Omental fat pad (tissue), 4 donors: Measurements from ENCODE around the gene TMEM19. TPM values are rescaled to one million over a fixed set of nuclear protein-coding genes. Genes with fewer than 3 reads are reported as not detected.

Source experiments
- ATAC-seq: fragments of 150-250 bp; one replicate; pipeline ENCODE4 v1.9.1; 2016; ENCODE audit warnings: mild to moderate bottlenecking, moderate library complexity; ENCODE audit not compliant: low FRiP score
- DNase-seq: peaks from one replicate; pipeline ENCODE4 v3.0.0-alpha.2; 2019; ENCODE audit warnings: low spot score
- CTCF ChIP-seq, 3 donors: fragments of 450-650 bp; IDR thresholded peaks; one replicate each; pipeline ENCODE4 v1.5.1; 2016 to 2017; ENCODE audit warnings: antibody characterized with exemption in 3 of 3, mild to moderate bottlenecking in 3 of 3, moderate library complexity in 2 of 3
- small RNA-seq: library from RNA; depleted of rRNA; stranded (forward); fragments of <200 nt; gene quantifications from one replicate; pipeline ENCODE3, GENCODE V24; 2016
- total RNA-seq, 4 donors: library from RNA; depleted of rRNA; stranded (reverse); fragments of >200 nt; gene quantifications; one replicate each; pipeline ENCODE4 v1.1.0, GENCODE V29; 2016

Gene TMEM19
- total RNA-seq, 4 donors from 2014 or later = 10.3 to 20.0 (median 16.7) TPM

- no peak for DNase-seq
- no peak for TF ChIP-seq CTCF (IDR thresholded peaks at IDR 0.05)
- ATAC-seq = no peak
Measured at GRCh38 chr12:71744522-71745300, 58.8 kb downstream of the TMEM19 start.

- ATAC-seq = peak; percentile 86
- DNase-seq = no peak
- TF ChIP-seq CTCF (IDR thresholded peaks at IDR 0.05) = peak in 1 of 3 donors; percentile 34
Measured at GRCh38 chr12:71746974-71747611, 61.2 kb downstream of the TMEM19 start.

GRCh38 chr12:71748081-71748850 lies 62.4 kb downstream of the TMEM19 start:
- no peak for ATAC-seq
- no peak for DNase-seq
- TF ChIP-seq CTCF (IDR thresholded peaks at IDR 0.05) = no peak

- ATAC-seq = no peak
- TF ChIP-seq CTCF (IDR thresholded peaks at IDR 0.05) = no peak
- no peak for DNase-seq
Measured at GRCh38 chr12:71749666-71750065, 63.8 kb downstream of the TMEM19 start.

GRCh38 chr12:71752891-71753290 lies 67.0 kb downstream of the TMEM19 start:
- TF ChIP-seq CTCF (IDR thresholded peaks at IDR 0.05) = no peak

More at GRCh38 chr12:71752891-71753290, 67.0 kb downstream of the TMEM19 start:
- DNase-seq (no peak), ATAC-seq (no peak)

Small RNA genes lying within 50 kb of the gene (small RNA-seq; reads per million reads assigned to genes)
- not detected for gene RF00560

Other genes with a start within 250 kb of the TMEM19 start
- 1 to 10 TPM in 1 of 4 donors, under 1 TPM in 1, not detected in 2; 0.19 to 2.4 TPM for gene LGR5, start 246.3 kb upstream of the TMEM19 start, total RNA-seq
- 100 to 1,000 TPM in 1 of 4 donors, 10 to 100 TPM in 3; 54.6 to 124 (median 85.5) TPM for gene ZFC3H1, start 22.2 kb upstream of the TMEM19 start, total RNA-seq
- 10 to 100 TPM in 1 of 4 donors, 1 to 10 TPM in 3; 1.8 to 21.3 (median 5.9) TPM for gene THAP2, start 21.8 kb upstream of the TMEM19 start, total RNA-seq
- gene RAB21, start 68.8 kb downstream of the TMEM19 start, total RNA-seq = 10 to 100 TPM; 12.9 to 49.5 (median 33.1) TPM
- gene TBC1D15, start 153.7 kb downstream of the TMEM19 start, total RNA-seq = 10 to 100 TPM; 48.0 to 59.9 (median 58.5) TPM